Ecto neural progenitor cell (in vitro differentiated cells): ENCODE measurements around the gene SLC22A15.
"Not testable (repeated sequence)": the region's sequence is repeated elsewhere in the genome, so short reads cannot be mapped to it uniquely, and the experiment has no call there.

ENCODE experiments used
- DNase-seq: peaks from one replicate; pipeline ENCODE4 v3.0.0-alpha.2; 2018; ENCODE audit warnings: low spot score

SLC22A15 gene

DNA sequence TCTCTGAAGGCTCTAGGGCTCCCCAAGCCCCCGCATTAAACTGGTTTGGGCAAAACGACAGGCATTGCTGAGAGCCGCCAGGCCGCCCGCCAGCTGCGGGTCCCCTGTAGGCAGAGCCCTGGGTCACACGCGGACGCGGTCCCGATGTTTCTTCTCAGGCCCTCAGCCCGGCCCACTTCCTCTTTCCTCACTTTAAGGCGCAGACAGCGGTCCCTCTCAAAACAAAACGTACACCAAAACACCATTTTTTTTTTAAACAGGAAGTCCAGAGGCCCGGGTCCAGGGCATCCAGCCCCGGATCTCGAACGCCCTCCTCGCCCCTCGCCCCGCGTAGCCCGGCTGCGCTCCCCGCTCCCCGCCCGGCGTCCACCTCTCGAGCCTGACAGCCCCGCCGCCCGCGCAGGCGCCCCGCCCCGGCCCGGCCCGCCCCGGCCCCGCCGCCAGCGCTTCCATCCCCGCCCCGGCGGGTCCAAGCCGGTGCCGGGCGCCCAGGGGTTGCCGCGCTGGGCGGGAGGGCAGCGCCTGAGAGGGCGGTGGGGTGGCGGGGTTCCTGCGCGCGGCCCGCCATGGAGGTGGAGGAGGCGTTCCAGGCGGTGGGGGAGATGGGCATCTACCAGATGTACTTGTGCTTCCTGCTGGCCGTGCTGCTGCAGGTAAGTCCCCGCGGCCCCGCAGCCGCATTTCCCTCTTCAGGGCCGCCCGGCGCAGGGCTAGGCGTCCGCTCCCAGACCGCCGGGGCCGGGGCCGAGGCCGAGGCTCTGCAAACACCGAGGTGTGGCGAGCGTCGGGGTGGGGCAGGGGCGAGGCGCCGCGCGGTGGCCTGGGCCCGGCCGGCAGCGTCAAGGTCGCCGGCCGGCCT is at the start of gene SLC22A15:
Gene SLC22A15 (plus strand): TSS at position 452 of the 859 bp plus-strand sequence. CDS start 115 bp downstream, at position 567.
- DNase-seq = peak; percentile 73

DNA sequence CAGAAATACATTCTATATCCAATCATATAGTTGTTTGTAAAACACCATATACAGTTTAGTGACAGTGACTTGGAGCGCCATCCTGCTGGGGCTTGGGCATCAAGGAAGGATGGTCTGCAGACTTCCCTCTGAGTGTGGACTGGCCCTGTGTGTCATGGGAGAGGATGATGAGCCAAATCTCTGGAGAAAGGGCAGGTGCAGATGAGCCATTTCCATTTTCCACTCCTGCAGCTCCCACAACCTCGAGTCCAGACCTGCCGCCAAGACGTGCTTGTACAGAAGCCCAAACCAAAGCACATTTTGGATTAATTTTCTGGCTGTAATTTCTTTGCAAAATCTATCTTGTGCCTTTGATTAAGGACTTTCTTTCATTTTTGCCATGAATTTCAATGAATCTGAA is 48.3 kb upstream of the SLC22A15 start:
- no peak for DNase-seq

DNA sequence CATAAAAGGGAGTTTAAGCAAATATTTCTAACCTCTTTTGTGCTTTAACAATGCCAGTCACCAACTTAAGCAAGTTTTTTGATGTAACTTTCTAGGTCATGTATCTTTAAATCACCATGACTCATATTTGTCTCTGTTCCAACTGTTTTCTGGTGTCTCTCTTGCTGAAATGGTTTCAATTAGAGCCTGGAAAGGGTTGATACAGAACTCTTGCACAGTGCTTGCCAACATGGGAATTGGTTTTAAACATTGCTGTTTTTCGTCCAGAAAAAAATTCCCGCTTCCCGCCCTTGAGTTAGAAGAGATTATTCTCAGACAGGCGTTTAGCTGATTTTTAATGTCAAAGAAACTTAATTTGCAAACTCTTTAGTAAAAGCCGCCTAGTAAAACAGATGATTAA is 46.4 kb upstream of the SLC22A15 start:
- DNase-seq = no peak

DNA sequence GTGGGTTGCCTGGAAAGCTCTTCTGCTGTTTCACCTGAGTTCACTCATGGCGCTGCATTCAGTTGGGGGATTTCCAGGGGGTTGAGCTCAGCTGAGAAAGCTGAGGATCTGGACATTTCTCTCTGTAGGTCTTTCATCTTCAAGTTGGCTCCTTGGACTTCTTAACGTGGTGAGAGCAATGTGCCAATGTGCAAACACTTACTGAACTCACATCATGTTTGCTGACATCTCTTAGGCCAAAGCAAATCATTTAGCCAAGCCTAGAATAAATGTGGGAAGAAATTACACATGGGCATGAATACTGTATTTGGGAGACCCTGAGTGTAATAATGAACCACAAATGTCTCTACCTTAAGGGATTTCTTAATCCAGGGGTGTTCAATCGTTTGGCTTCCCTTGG is 42.7 kb upstream of the SLC22A15 start:
- no peak for DNase-seq

DNA sequence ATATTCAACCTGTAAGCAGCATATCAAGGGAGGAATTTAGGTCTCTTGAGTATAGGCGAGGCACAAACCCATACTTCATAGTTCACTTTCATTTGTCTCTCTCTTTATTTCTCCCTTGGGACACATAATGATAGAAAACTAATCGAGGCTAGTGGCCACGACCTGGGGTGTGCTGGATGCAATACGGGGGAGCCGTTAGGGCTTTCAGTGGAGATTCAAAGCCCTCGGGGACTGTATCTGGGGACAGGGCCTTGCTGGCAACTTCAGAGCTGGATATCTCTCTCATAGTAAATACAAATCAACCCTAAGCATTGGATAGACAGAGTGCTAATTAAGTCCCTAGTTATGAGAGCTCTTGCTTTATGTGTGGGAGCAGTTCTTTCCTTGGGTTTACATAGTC is 36.9 kb upstream of the SLC22A15 start:
- DNase-seq = no peak

DNA sequence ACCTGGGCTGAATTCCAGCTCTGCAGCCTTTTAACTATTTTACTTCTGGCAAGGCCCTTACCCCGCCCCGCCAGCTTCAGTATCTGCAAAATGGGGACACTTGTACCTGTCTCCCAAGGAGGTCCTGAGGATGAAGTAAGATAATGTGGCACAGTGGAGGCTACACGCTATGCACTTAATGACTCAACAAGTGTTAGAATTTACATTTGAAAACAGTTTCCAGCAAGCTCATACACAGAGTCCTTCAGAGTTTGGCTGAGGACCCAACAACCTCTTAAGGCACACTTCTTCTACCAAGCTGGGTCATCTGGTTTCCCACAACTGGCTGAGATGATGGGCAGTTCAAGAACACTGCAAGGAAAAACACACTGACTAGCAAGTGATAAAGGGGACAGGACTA is 30.2 kb upstream of the SLC22A15 start:
- DNase-seq = no peak

DNA sequence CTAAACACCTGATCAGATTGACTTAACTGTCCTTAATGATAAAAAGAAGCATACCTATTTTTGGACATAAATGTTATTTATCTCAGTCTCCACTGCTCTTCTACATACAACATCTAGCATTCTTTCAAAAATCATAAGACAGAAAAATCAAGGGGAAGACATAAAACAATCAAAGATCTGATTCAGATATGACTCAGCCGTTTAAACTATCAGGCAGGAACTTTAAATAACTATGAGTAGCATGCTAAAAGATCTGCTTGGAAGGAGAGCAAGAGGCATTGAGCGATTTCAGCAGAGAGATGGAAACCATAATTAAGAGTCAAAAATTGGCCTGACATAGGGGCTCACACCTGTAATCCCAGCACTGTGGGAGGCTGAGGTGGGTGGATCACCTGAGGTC is 27.2 kb upstream of the SLC22A15 start:
- DNase-seq = no peak

DNA sequence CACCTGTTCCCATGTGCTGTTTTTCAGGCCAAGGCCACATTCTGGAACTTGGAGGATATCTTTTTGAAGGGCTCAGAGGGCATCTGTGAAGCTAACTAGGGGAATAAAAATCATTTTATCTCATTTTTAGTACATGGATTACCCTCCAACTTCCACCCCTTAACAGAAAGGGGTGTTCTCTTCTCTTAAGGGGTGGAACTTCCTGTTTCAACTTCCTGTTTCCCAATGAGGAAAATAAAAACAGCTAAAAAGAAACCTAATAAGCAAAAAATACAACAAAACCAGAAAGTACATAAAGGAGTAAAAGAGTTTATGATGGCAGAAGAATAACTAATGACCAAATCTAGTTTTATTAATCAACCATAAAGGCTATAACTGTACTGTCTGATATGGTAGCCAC is 24.8 kb upstream of the SLC22A15 start:
- no peak for DNase-seq

DNA sequence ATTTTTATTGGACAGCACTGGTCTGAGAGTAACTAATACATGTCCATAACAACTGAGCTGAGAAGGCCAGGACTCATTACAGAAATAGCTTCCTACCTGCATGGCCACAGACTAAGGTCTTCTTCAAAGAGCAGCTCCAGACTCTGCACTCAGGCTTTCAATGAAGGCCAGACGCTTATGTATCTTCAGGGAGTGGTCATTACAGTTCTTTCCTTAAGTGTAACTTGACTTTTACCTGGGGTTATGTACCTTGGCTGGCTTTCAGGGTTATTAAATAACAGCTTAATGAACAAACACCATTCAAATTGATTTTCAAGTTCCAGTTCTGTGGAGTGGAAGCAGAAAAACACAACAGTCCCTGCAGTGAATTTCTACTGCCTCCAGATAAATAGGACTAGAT is 23.8 kb upstream of the SLC22A15 start:
- no peak for DNase-seq

DNA sequence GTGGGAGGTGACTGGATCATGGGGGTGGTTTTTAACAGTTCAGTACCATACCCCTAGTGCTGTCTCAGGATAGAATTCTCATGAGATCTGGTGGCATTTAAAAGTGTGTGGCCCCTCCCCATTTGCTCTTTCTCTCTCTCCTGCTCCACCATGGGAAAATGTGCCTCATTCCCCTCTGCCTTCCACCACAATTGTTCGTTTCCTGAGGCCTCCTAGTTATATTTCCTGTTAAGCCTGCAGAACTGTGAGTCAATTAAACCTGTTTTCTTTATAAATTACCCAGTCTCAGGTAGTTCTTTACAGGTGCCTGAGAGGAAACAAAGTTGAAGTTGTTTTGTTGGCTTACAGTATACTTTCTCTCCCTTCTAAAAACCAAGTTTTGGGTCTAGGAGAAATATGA is 23.1 kb upstream of the SLC22A15 start:
- no peak for DNase-seq

DNA sequence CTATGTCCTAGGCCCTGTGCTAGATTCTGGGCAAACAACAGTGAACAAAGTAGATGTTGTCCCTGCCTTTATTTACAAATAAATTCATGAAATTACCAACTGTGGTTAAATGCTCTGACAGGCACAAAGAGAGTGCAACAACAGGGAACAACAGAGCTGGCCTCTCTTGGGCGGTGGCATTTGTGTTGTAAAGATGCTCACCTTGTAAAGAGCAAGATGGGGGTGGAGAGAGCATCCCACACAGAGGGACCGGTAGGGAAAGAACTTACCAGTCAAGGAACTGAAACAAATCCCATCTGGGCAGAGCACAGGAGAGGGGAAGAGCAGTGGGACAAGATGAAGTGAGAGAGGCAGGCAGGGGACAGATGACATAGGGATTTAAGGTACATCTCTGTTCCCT is 21.6 kb upstream of the SLC22A15 start:
- no peak for DNase-seq

DNA sequence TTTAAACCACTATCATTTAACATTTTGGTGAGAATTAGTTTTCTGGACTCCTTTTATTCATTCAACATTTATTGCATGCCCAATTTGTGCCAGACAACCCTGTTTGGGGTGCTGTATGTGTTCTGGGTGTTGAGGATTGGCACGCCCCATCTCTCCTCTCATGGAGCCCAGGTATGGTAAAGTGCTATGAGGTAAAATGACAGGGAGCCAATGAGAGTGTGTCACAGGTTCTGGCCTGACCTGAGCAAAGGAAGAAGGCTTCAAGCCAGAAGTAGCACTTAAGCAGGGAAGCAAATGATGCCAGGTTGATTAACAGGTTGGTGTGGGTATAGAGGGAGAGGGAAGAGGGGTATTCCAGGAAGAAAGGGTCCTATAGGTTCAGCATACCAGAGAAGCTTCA is 21.1 kb upstream of the SLC22A15 start:
- DNase-seq = no peak

DNA sequence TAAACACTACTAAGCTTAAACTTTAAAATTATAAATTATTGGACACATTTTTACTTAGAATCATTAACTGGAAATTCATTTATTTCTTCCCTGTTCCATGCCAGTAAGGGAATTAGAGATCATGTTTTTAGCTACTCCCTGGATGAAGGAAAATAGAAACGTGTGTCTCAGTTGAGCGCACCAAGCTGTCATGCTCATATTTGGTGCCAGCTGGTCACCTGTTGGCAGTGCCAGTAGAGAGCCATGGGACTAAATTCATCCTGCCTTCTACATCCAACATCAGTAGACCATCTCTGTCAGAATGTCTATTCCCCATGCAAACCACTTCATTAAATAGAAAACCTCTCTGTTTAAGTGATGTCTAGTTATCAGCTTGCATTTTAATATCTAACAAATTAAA is 17.4 kb upstream of the SLC22A15 start:
- no peak for DNase-seq

DNA sequence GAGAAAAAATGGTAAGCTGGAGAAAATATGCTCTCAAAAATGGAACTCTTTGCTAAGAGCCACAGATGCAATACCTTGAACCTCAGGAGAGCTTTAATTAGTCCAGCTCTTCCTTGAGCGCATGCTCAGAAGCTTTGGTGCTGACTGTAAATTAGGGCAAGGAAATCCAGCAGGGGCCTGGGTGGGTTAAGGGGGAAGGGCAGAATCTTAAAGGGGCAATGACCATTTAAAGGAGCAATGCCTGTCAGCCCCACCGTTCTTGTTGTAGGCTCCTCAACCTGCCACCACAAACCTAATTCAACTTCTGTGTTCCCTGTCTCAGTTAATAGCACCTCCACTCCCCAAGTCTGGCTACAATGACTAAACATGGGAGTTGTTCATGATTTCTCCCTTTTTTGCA is 6.8 kb upstream of the SLC22A15 start:
- peak; percentile 72 for DNase-seq

DNA sequence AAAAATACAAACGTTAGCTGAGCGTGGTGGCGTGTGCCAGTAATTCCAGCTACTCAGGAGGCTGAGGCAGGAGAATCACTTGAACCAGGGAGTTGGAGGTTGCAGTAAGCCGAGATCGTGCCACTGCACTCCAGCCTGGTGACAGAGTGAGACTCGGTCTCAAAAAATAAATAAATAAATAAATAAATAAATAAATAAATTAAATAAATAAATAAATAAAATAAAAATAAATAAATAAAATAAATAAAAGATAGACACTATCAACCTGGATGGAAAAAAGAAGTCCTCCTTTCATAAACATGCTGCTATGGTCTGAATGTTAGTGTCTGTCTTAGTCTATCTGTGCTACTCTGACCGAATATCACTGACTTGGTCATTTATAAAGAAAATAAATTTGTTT is 4.5 kb upstream of the SLC22A15 start:
- DNase-seq = not testable (repeated sequence)

DNA sequence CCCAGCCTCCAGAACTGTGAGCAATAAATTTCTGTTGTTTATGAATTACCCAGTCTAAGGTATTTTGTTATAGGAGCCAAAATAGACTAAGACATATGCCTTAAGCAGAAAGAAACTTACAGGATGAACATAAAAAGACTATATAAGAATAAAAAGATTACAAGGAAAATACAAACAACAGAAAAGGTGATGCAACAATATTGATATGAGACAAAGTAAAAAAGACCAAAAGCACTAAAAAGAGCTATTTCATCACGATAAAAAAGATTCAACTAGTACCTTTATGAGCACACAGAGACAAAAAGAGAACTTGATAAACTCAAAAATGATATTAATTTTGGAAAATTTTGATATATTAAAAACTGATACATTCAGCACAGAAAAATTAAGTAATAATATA is 3.2 kb upstream of the SLC22A15 start:
- no peak for DNase-seq

DNA sequence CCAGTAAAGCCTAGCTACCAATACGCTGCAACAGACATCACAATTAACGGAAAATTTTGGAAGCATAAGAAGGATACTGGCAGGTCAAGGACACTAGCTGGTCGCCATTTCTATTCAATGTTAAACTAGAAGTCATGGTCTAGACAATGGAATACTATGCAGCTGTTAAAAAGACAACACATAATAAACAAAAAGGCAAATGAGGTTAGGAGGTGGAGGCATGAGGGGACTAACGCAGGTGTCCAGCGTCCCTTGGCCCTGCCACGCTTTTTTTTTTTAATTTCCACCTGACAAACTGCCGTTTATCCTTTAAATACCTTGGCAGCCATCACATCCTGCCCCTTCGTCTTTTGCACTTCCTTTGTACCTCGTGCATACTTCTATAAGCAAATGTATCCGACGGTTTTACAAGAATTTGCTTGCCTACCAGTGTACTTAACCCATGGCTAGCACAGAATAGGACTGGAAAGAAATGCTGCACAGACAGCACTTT is 698 bp upstream of the SLC22A15 start:
- DNase-seq = no peak

DNA sequence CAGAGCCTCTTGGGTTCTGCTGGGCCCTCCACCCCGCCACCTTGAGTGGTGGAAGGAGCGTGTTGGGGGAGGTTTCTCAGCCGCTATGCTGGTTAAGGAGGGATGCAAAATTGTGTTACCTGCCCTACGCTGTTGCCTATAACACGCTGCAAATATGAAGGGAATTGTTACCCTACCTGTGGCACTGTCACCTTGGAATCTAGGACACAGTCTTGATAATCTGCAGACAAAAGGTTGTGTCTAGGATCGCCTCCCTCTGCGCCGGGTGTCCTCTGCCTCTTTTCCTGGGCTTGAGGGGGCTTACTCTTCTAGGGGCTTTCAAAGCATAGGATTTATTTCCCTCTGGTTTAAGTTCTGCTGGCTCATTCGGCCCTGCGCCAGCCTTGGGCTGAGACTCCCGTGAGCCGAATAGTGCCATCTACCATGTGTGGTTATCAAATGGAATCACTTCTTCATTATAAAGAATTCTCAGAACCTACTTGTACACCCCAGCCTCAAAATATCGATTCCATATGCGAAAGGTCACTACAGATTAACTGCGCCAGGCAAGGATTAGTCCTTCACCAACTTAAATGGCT is 697 bp downstream of the SLC22A15 start:
- DNase-seq = no peak

DNA sequence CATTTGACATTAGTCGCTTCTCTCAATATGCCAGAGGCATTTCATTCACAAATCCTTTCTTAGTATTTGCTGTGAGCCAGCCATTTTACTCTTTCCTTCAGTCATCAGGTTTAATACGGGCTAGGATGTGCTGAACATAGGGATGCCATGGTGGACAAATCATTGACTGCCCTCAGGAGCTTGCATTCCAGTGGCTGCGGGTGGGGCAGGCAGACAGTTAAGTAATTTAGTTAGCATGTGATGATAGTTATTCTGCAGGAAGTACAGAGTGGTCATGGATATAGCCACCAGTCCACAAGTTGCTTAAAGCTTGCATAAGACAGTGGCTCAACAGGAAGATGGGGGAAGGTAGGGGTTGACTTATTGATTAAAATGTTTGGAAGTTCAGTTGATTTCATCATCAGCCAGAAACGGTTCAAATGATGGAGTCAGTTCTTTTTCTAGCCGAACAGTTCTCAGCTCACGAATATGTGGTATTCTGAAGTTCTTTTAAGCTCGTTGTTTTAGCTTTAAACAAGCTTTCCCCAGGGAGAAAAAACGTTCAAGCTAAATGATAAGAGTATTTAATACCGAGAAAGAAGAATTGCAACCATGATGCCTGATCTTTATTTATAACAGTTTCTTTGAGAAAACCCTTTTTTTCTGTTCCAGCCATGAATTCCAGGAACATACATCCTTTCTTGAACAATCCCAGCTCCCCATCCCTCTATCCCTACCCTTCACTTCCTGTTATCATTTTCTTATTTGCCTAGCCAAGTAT is 1.4 kb downstream of the SLC22A15 start:
- DNase-seq = no peak

DNA sequence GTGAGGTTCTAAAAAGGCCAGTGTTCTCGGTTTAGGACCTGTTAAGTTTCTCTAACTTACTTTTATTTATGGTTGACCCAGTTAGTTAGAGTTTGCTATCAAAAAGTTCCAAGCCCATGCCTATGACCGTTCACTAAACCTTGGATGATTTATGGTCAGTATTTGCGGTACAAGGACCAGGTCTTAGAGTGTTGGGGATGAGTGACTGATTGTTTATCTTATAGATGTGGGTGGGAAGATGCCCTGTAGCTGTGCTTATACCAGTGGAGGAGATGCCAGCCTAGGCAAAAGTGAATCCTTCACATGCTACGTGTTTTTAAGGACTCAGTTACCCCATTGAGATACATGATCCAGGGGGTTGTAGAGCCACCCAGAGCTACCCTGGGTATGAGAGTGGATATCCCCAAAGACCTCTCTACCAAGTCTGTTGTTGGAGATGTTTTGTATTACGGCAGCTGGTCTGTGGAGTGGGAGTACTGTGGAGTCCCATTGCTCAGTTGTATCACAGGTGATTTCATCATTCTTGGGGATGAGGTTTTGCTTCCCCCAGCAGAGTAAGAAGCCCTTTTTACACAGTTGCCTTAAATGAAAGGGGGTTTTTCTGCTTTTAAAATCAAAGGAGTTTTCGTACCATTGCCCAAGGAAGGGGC is 2.1 kb downstream of the SLC22A15 start:
- DNase-seq = no peak

DNA sequence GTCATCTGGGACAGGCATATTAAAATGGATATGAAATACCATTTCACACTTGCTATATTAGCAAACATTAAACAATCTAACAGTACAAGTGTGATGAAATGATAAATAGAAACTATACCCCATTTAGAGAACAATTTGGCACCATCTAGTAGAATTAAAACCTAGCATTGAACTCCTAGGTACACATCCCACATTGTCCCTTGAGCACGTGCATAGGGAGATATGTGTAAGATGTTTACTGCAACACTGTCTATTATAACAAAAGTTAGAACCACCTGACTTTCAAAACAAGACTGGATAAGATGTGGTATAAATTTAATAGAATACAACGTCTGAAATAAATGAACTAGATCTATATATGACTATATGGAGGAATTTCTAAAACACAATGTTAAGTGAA is 3.8 kb downstream of the SLC22A15 start:
- no peak for DNase-seq
